Neural progenitor cell (in vitro differentiated cells): Measurements from ENCODE around the gene DOCK11.

Source experiments
- CTCF ChIP-seq: fragments of 200-600 bp; sonication (generic); IDR thresholded peaks from 2 replicates; pipeline ENCODE4 v1.5.1; 2017; ENCODE audit warnings: antibody characterized with exemption, mild to moderate bottlenecking
- EZH2 ChIP-seq: fragments of 200-600 bp; sonication (generic); IDR thresholded peaks from 2 replicates; pipeline ENCODE4 v1.6.1; 2017; ENCODE audit warnings: antibody characterized with exemption, mild to moderate bottlenecking, moderate library complexity

GRCh38 chrX:118627084-118627758 is 131.6 kb downstream of the DOCK11 start:
- TF ChIP-seq CTCF (peak; percentile 47), EZH2 (no peak)
